A673 (cell line): Measurements from ENCODE around the gene MANSC1. TPM values are rescaled to one million over a fixed set of nuclear protein-coding genes. Genes with fewer than 3 reads are reported as not detected.
A peak's percentile ranks its signal among the peaks of the same experiment; 100 is the strongest.

ENCODE experiments used
- BruUV-seq: library from RNA; stranded (reverse); fragments of 400-500 nt; replicated peaks from 2 replicates; lab custom pipeline; 2021; lab: Mats Ljungman, UMichigan
- CTCF ChIA-PET: fragments of 300-600 bp; sonication (Branson Sonifier 250); formaldehyde crosslinking; loops from one replicate; lab custom pipeline; 2022; ENCODE audit warnings: antibody characterized with exemption; lab: Charles Lee
- POLR2A ChIA-PET: fragments of 300-600 bp; sonication (Branson Sonifier 250); formaldehyde crosslinking; loops from one replicate; lab custom pipeline; 2022; ENCODE audit warnings: antibody characterized with exemption; ENCODE audit not compliant: low non-redundant PET; lab: Charles Lee
- DNase-seq: peaks from one replicate; pipeline ENCODE4 v3.0.0-alpha.2; 2015; ENCODE audit warnings: low spot score
- H3K27ac ChIP-seq: fragments of 200-600 bp; sonication (generic); 2 replicates; pipeline ENCODE4 v1.5.1; 2016; ENCODE audit warnings: mixed run types, low read depth, mild to moderate bottlenecking, mixed read lengths, antibody characterized with exemption, low read length; ENCODE audit not compliant: poor library complexity, severe bottlenecking
- H3K27me3 ChIP-seq: fragments of 200-600 bp; sonication (generic); replicated peaks from 2 replicates; pipeline ENCODE4 v1.6.1; 2017; ENCODE audit warnings: mixed run types, low read depth, mild to moderate bottlenecking, mixed read lengths, antibody characterized with exemption, low read length; ENCODE audit not compliant: insufficient read depth, poor library complexity
- H3K36me3 ChIP-seq: fragments of 200-600 bp; sonication (generic); 2 replicates; pipeline ENCODE4 v1.6.1; 2016; ENCODE audit warnings: mixed run types, mild to moderate bottlenecking, mixed read lengths, antibody characterized with exemption, low read length; ENCODE audit not compliant: insufficient read depth, poor library complexity, severe bottlenecking
- H3K4me1 ChIP-seq: fragments of 200-600 bp; sonication (generic); 2 replicates; pipeline ENCODE4 v1.6.1; 2017; ENCODE audit warnings: mixed run types, mild to moderate bottlenecking, mixed read lengths, antibody characterized with exemption, low read length; ENCODE audit not compliant: insufficient read depth, poor library complexity, severe bottlenecking
- H3K4me3 ChIP-seq: fragments of 200-600 bp; sonication (generic); 2 replicates; pipeline ENCODE4 v1.5.1; 2016; ENCODE audit warnings: low read depth, mixed run types, mild to moderate bottlenecking, mixed read lengths, low read length; ENCODE audit not compliant: poor library complexity, severe bottlenecking
- H3K9me3 ChIP-seq: fragments of 200-600 bp; sonication (generic); 2 replicates; pipeline ENCODE4 v1.6.1; 2016; ENCODE audit warnings: mixed run types, low read depth, mild to moderate bottlenecking, mixed read lengths, antibody characterized with exemption, low read length; ENCODE audit not compliant: poor library complexity, severe bottlenecking
- EZH2 ChIP-seq: fragments of 200-600 bp; sonication (generic); IDR thresholded peaks from 2 replicates; pipeline ENCODE4 v1.6.1; 2017; ENCODE audit warnings: borderline replicate concordance, low read depth, mild to moderate bottlenecking, mixed read lengths, antibody characterized with exemption, low read length; ENCODE audit not compliant: poor library complexity, severe bottlenecking
- intact Hi-C: fragments of 100-400 bp; cut with micrococcal nuclease; formaldehyde crosslinking; loops from one replicate; pipeline ENCODE4 v1.10.0; 2022; ENCODE audit not compliant: unreplicated experiment
- total RNA-seq: library from RNA; stranded (reverse); gene quantifications from 2 replicates; pipeline ENCODE4 v1.2.3, GENCODE V29; 2021
- TF ChIP-seq, protein P1 (sequence below): fragments of 300-800, 200-600 bp; sonication (generic); conservative IDR thresholded peaks from 2 replicates; pipeline ENCODE4 v1.5.1; 2017; ENCODE audit warnings: low read depth, mild to moderate bottlenecking, antibody characterized with exemption, low read length, moderate library complexity, mixed read lengths

Gene MANSC1
- total RNA-seq, 1 experiment from 2014 or later, result 10.5 TPM

GRCh38 chr12:12281134-12281533 lies 68.9 kb downstream of the MANSC1 start:
- TF ChIP-seq EZH2, result no peak
- TF ChIP-seq, protein P1, sequence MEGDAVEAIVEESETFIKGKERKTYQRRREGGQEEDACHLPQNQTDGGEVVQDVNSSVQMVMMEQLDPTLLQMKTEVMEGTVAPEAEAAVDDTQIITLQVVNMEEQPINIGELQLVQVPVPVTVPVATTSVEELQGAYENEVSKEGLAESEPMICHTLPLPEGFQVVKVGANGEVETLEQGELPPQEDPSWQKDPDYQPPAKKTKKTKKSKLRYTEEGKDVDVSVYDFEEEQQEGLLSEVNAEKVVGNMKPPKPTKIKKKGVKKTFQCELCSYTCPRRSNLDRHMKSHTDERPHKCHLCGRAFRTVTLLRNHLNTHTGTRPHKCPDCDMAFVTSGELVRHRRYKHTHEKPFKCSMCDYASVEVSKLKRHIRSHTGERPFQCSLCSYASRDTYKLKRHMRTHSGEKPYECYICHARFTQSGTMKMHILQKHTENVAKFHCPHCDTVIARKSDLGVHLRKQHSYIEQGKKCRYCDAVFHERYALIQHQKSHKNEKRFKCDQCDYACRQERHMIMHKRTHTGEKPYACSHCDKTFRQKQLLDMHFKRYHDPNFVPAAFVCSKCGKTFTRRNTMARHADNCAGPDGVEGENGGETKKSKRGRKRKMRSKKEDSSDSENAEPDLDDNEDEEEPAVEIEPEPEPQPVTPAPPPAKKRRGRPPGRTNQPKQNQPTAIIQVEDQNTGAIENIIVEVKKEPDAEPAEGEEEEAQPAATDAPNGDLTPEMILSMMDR, result no peak
- ChIA-PET CTCF (no interaction called here), POLR2A (interaction anchor here (0.6 kb wide), 1 partner anchor 915 kb away, joined by 3 read pairs; the partner anchor contains the start of gene EMP1)
- peak; percentile 62 for DNase-seq
- no TSS peak for BruUV-seq
- H3K27ac ChIP-seq, result no peak overlapping the region
- H3K27me3 ChIP-seq, result no peaks in the 10 kb centered on the region
- H3K4me3 ChIP-seq, result no peak overlapping the region
- no peaks in the 10 kb centered on the region for H3K36me3 ChIP-seq
- H3K4me1 ChIP-seq, result peaks cover 31% of the 10 kb centered on the region
- H3K9me3 ChIP-seq, result peaks cover 5% of the 10 kb centered on the region
- intact Hi-C loops, result no loop called here

- intact Hi-C loops, result no loop called here
- Histone ChIP-seq H3K4me1 (peaks cover 24% of the 10 kb centered on the region), H3K36me3 (no peaks in the 10 kb centered on the region), H3K27me3 (no peaks in the 10 kb centered on the region), H3K9me3 (peaks cover 5% of the 10 kb centered on the region), H3K27ac (no peak overlapping the region), H3K4me3 (no peak overlapping the region)
- DNase-seq, result no peak
- TF ChIP-seq, protein P1, result no peak
- no peak for TF ChIP-seq EZH2
- ChIA-PET POLR2A (no interaction called here), CTCF (no interaction called here)
- BruUV-seq, result no TSS peak
Observed at GRCh38 chr12:12278899-12279298, 71.1 kb downstream of the MANSC1 start.

Other genes with a start within 250 kb of the MANSC1 start
- gene LRP6, start 83.2 kb downstream of the MANSC1 start, total RNA-seq, result 97.4 and 108 TPM in 2 replicates
- gene BORCS5, start 6.8 kb upstream of the MANSC1 start, total RNA-seq, result 14.7 and 17.7 TPM in 2 replicates
- gene DUSP16, start 212.6 kb upstream of the MANSC1 start, total RNA-seq, result 10.6 TPM in 2 replicates